OCI-LY1 (cell line): Measurements from ENCODE around the gene GATA2.

ENCODE experiments used
- H2AFZ ChIP-seq: fragments of 200-600 bp; sonication (generic), shearing (Covaris generic); 2 replicates; pipeline ENCODE4 v1.6.0; 2014; ENCODE audit warnings: antibody characterized with exemption, mild to moderate bottlenecking, low read length
- H3F3A ChIP-seq: fragments of 200-600 bp; sonication (generic), shearing (Covaris generic); 2 replicates; pipeline ENCODE4 v1.6.0; 2014; ENCODE audit warnings: mild to moderate bottlenecking, antibody characterized with exemption, low read length, moderate library complexity; ENCODE audit not compliant: insufficient read depth
- H3K27ac ChIP-seq: fragments of 200-600 bp; sonication (generic); 2 replicates; pipeline ENCODE4 v1.5.1; 2014; ENCODE audit warnings: low read length, mixed run types, mild to moderate bottlenecking, low read depth; ENCODE audit not compliant: poor library complexity, severe bottlenecking
- H3K27me3 ChIP-seq: fragments of 200-600 bp; sonication (generic); 2 replicates; pipeline ENCODE4 v1.6.0; 2014; ENCODE audit warnings: antibody characterized with exemption, mild to moderate bottlenecking, low read length, moderate library complexity; ENCODE audit not compliant: insufficient read depth
- H3K36me3 ChIP-seq: fragments of 200-600 bp; sonication (generic); 2 replicates; pipeline ENCODE4 v1.6.1; 2014; ENCODE audit warnings: mild to moderate bottlenecking, antibody characterized with exemption, low read length, moderate library complexity, mixed read lengths; ENCODE audit not compliant: insufficient read depth
- H3K4me1 ChIP-seq: fragments of 200-600 bp; sonication (generic); 2 replicates; pipeline ENCODE4 v1.5.1; 2014; ENCODE audit warnings: mild to moderate bottlenecking, low read length, moderate library complexity; ENCODE audit not compliant: insufficient read depth, severe bottlenecking
- H3K4me2 ChIP-seq: fragments of 200-600 bp; sonication (generic), shearing (Covaris generic); 2 replicates; pipeline ENCODE4 v1.6.1; 2014; ENCODE audit warnings: low read length
- H3K4me3 ChIP-seq: fragments of 200-600 bp; sonication (generic); 2 replicates; pipeline ENCODE4 v1.5.1; 2014; ENCODE audit warnings: low read length, low read depth, mild to moderate bottlenecking, mixed read lengths; ENCODE audit not compliant: poor library complexity, severe bottlenecking
- H3K79me2 ChIP-seq: fragments of 200-600 bp; shearing (Covaris generic); 2 replicates; pipeline ENCODE4 v1.6.1; 2016; ENCODE audit warnings: mixed run types, low read length, mixed read lengths; ENCODE audit not compliant: insufficient read depth
- H3K9ac ChIP-seq: fragments of 200-600 bp; sonication (generic), shearing (Covaris generic); 2 replicates; pipeline ENCODE4 v1.6.1; 2014; ENCODE audit warnings: mild to moderate bottlenecking, low read length, mixed read lengths
- H3K9me2 ChIP-seq: fragments of 200-600 bp; sonication (generic), shearing (Covaris generic); 2 replicates; pipeline ENCODE4 v1.6.1; 2014; ENCODE audit warnings: low read depth, mild to moderate bottlenecking, low read length, mixed read lengths
- H3K9me3 ChIP-seq: fragments of 200-600 bp; shearing (Covaris generic); 2 replicates; pipeline ENCODE4 v1.6.1; 2014; ENCODE audit warnings: low read length, mixed read lengths
- H4K20me1 ChIP-seq: fragments of 200-600 bp; sonication (generic), shearing (Covaris generic); 2 replicates; pipeline ENCODE4 v1.6.0; 2016; ENCODE audit warnings: mild to moderate bottlenecking, low read length; ENCODE audit not compliant: insufficient read depth
- CTCF ChIP-seq: fragments of 200-600 bp; sonication (generic), shearing (Covaris generic); IDR thresholded peaks from 2 replicates; pipeline ENCODE4 v1.5.1; 2017; ENCODE audit warnings: mild to moderate bottlenecking, antibody characterized with exemption, low read length, moderate library complexity, mixed read lengths
- EZH2 ChIP-seq: fragments of 200-600 bp; sonication (generic), shearing (Covaris generic); IDR thresholded peaks from 2 replicates; pipeline ENCODE4 v1.8.0; 2017; ENCODE audit warnings: borderline replicate concordance, mixed run types, mild to moderate bottlenecking, antibody characterized with exemption, low read length, moderate library complexity, mixed read lengths

Gene GATA2

GRCh38 chr3:128457937-128458336 lies 35.1 kb downstream of the GATA2 start:
- no peaks in the 10 kb centered on the region for H3K9me3 ChIP-seq
- H3K36me3 ChIP-seq: no peaks in the 10 kb centered on the region
- H4K20me1 ChIP-seq: no peaks in the 10 kb centered on the region
- no peak overlapping the region for H2AFZ ChIP-seq
- H3K27me3 ChIP-seq: peaks cover 12% of the 10 kb centered on the region; the same call in 1 of the 2 replicates
- no peaks in the 10 kb centered on the region for H3K79me2 ChIP-seq
- no peak overlapping the region for H3K9ac ChIP-seq
- H3F3A ChIP-seq: no peaks in the 10 kb centered on the region
- H3K27ac ChIP-seq: no peak overlapping the region
- TF ChIP-seq EZH2: no peak
- TF ChIP-seq CTCF: no peak
- no peak overlapping the region for H3K4me2 ChIP-seq
- H3K4me3 ChIP-seq: no peak overlapping the region
- no peaks in the 10 kb centered on the region for H3K9me2 ChIP-seq
- H3K4me1 ChIP-seq: no peaks in the 10 kb centered on the region

GRCh38 chr3:128456776-128457715 lies 36.0 kb downstream of the GATA2 start:
- H3K27me3 ChIP-seq: peaks cover 14% of the 10 kb centered on the region; the same call in 1 of the 2 replicates
- no peaks in the 10 kb centered on the region for H3K4me1 ChIP-seq

More at GRCh38 chr3:128456776-128457715, 36.0 kb downstream of the GATA2 start:
- Histone ChIP-seq H4K20me1 (no peaks in the 10 kb centered on the region), H2AFZ (no peak overlapping the region), H3K9me3 (no peaks in the 10 kb centered on the region), H3K9me2 (no peaks in the 10 kb centered on the region), H3K4me2 (no peak overlapping the region), H3K27ac (no peak overlapping the region), H3K4me3 (no peak overlapping the region), H3K36me3 (no peaks in the 10 kb centered on the region), H3K9ac (no peak overlapping the region), H3K79me2 (no peaks in the 10 kb centered on the region), H3F3A (no peaks in the 10 kb centered on the region)
- TF ChIP-seq CTCF (no peak), EZH2 (no peak)
